HEK293 (cell line): ENCODE measurements around the gene SETD3.

Source experiments
- GLI2 ChIP-seq: fragments of 450-650 bp; formaldehyde crosslinking; IDR thresholded peaks from 2 replicates; pipeline ENCODE4; 2017; ENCODE audit warnings: missing biosample characterization, missing genetic modification characterization, low read depth, borderline replicate concordance
- MZF1 ChIP-seq: fragments of 450-650 bp; formaldehyde crosslinking; IDR thresholded peaks from 2 replicates; pipeline ENCODE4 v1.5.1; 2017; ENCODE audit warnings: missing biosample characterization, missing genetic modification characterization, borderline replicate concordance
- ZNF24 ChIP-seq: fragments of 450-650 bp; formaldehyde crosslinking; IDR thresholded peaks from 2 replicates; pipeline ENCODE4 v1.5.1; 2016; ENCODE audit warnings: missing biosample characterization, missing genetic modification characterization
- ZNF274 ChIP-seq, 2 experiments: fragments of 200-500 bp in 1 of 2; fragments of 450-650 bp in 1 of 2; sonication (Bioruptor generic) in 1 of 2; formaldehyde crosslinking in 1 of 2; IDR thresholded peaks; 2 replicates each; pipeline versions ENCODE4 v1.5.1 to v1.6.1; 2014 to 2016; ENCODE audit warnings: borderline replicate concordance in 1 of 2, inconsistent platforms in 1 of 2, low read length in 1 of 2, missing biosample characterization in 1 of 2, missing genetic modification characterization in 1 of 2
- ZNF324 ChIP-seq: fragments of 450-650 bp; formaldehyde crosslinking; IDR thresholded peaks from 2 replicates; pipeline ENCODE4 v1.5.1; 2016; ENCODE audit warnings: missing biosample characterization, missing genetic modification characterization
- ZNF473 ChIP-seq: fragments of 450-650 bp; formaldehyde crosslinking; IDR thresholded peaks from 2 replicates; pipeline ENCODE4 v1.5.1; 2017; ENCODE audit warnings: missing biosample characterization, missing genetic modification characterization
- ZNF530 ChIP-seq: fragments of 450-650 bp; formaldehyde crosslinking; IDR thresholded peaks from 2 replicates; pipeline ENCODE4 v1.5.1; 2016; ENCODE audit warnings: low read depth, missing biosample characterization, missing genetic modification characterization
- TF ChIP-seq, protein P1 (sequence below): fragments of 450-650 bp; formaldehyde crosslinking; IDR thresholded peaks from 2 replicates; pipeline ENCODE4 v1.5.1; 2016; ENCODE audit warnings: missing biosample characterization, missing genetic modification characterization
- TF ChIP-seq, protein P2 (sequence below): fragments of 450-650 bp; formaldehyde crosslinking; IDR thresholded peaks from 2 replicates; pipeline ENCODE4 v1.5.1; 2016; ENCODE audit warnings: missing biosample characterization, missing genetic modification characterization
- TF ChIP-seq, protein P3 (sequence below): fragments of 450-650 bp; formaldehyde crosslinking; IDR thresholded peaks from 2 replicates; pipeline ENCODE4 v1.5.1; 2016; ENCODE audit warnings: missing biosample characterization, missing genetic modification characterization
- TF ChIP-seq, protein P4 (sequence below): fragments of 450-650 bp; formaldehyde crosslinking; IDR thresholded peaks from 2 replicates; pipeline ENCODE4 v1.5.1; 2017; ENCODE audit warnings: missing biosample characterization, missing genetic modification characterization

DNA sequence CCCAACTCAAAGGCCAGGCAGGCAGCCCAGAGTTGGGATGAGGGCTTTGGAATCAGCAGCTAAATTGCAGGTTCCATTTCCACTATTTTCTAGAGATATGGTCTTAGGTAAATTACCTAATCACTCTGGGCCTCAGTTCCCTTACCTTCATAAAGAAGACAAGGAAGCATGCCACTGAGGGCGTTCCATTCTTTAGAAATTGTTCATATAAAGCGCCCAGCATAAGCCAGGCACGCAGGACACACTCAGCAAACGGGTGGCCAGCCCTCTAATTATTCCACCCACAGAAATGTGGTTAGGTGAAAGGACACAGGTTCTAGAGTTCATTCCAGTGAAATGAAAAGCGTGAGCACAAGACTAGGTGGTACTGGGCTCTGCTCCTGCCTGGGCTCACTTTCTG, 120.8 kb downstream of the SETD3 start:
- TF ChIP-seq ZNF324 (tag by site-specific recombination) (no peak), ZNF473 (tag by site-specific recombination) (no peak), ZNF274 (IDR thresholded peaks at IDR 0.05; ENCODE audit: low read length) (no peak), ZNF274 (tag by site-specific recombination; IDR thresholded peaks at IDR 0.05; ENCODE audit: borderline replicate concordance) (no peak), MZF1 (tag by site-specific recombination) (no peak), ZNF24 (no peak), ZNF530 (tag by site-specific recombination) (no peak), GLI2 (tag by site-specific recombination) (no peak)
- TF ChIP-seq, protein P1, sequence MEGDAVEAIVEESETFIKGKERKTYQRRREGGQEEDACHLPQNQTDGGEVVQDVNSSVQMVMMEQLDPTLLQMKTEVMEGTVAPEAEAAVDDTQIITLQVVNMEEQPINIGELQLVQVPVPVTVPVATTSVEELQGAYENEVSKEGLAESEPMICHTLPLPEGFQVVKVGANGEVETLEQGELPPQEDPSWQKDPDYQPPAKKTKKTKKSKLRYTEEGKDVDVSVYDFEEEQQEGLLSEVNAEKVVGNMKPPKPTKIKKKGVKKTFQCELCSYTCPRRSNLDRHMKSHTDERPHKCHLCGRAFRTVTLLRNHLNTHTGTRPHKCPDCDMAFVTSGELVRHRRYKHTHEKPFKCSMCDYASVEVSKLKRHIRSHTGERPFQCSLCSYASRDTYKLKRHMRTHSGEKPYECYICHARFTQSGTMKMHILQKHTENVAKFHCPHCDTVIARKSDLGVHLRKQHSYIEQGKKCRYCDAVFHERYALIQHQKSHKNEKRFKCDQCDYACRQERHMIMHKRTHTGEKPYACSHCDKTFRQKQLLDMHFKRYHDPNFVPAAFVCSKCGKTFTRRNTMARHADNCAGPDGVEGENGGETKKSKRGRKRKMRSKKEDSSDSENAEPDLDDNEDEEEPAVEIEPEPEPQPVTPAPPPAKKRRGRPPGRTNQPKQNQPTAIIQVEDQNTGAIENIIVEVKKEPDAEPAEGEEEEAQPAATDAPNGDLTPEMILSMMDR = no peak
- TF ChIP-seq, protein P2, sequence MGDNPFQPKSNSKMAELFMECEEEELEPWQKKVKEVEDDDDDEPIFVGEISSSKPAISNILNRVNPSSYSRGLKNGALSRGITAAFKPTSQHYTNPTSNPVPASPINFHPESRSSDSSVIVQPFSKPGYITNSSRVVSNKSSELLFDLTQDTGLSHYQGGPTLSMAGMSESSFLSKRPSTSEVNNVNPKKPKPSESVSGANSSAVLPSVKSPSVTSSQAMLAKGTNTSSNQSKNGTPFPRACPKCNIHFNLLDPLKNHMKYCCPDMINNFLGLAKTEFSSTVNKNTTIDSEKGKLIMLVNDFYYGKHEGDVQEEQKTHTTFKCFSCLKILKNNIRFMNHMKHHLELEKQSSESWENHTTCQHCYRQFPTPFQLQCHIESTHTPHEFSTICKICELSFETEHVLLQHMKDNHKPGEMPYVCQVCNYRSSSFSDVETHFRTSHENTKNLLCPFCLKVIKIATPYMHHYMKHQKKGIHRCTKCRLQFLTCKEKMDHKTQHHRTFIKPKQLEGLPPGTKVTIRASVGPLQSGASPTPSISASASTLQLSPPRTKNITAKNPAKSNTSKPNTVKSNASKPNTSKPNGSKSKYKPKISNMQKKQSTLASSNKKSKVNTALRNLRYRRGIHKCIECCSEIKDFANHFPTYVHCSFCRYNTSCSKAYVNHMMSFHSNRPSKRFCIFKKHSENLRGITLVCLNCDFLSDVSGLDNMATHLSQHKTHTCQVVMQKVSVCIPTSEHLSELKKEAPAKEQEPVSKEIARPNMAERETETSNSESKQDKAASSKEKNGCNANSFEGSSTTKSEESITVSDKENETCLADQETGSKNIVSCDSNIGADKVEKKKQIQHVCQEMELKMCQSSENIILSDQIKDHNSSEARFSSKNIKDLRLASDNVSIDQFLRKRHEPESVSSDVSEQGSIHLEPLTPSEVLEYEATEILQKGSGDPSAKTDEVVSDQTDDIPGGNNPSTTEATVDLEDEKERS (tag by site-specific recombination) = no peak
- TF ChIP-seq, protein P3, sequence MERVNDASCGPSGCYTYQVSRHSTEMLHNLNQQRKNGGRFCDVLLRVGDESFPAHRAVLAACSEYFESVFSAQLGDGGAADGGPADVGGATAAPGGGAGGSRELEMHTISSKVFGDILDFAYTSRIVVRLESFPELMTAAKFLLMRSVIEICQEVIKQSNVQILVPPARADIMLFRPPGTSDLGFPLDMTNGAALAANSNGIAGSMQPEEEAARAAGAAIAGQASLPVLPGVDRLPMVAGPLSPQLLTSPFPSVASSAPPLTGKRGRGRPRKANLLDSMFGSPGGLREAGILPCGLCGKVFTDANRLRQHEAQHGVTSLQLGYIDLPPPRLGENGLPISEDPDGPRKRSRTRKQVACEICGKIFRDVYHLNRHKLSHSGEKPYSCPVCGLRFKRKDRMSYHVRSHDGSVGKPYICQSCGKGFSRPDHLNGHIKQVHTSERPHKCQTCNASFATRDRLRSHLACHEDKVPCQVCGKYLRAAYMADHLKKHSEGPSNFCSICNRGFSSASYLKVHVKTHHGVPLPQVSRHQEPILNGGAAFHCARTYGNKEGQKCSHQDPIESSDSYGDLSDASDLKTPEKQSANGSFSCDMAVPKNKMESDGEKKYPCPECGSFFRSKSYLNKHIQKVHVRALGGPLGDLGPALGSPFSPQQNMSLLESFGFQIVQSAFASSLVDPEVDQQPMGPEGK = no peak
- TF ChIP-seq, protein P4, sequence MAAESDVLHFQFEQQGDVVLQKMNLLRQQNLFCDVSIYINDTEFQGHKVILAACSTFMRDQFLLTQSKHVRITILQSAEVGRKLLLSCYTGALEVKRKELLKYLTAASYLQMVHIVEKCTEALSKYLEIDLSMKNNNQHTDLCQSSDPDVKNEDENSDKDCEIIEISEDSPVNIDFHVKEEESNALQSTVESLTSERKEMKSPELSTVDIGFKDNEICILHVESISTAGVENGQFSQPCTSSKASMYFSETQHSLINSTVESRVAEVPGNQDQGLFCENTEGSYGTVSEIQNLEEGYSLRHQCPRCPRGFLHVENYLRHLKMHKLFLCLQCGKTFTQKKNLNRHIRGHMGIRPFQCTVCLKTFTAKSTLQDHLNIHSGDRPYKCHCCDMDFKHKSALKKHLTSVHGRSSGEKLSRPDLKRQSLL (tag by site-specific recombination) = no peak
